Measurements from ENCODE around the gene MLLT3. TPM values are rescaled to one million over a fixed set of nuclear protein-coding genes. Genes with fewer than 3 reads are reported as not detected.

The MLLT3 gene
- total and polyA plus RNA-seq, 2 of the 13 experiments (the other 11 are each of a cell fraction or from before 2014, with no cell fraction given) = 12.3 to 12.6 TPM

DNA sequence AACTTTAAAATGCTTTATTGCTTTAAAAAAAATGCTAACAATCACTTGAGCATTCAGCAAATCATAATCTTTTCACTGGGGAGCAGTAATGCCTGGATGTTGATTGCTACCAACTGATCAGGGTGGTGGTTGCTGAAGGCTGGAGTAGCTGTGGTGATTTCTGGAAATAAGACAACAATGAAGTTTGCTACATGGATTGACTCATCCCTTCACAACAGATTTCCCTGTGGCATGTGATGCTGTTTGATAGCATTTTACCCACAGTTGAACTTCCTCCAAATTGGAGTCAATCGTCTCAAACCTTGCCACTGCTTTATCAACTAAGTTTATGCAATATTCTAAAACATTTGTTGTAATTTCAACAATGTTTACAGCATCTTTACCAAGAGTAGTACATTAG is 83.3 kb downstream of the MLLT3 start:
- H3K4me1 ChIP-seq (ENCODE audit: insufficient read depth, low read length) = no peaks in the 10 kb centered on the region
- peaks cover 23% of the 10 kb centered on the region for H3K9me3 ChIP-seq (ENCODE audit: low read length)
- H3K27me3 ChIP-seq (ENCODE audit: control insufficient read depth in 1 of 2, insufficient read depth in 2 of 2, low read length in 2 of 2) = no peaks in the 10 kb centered on the region
- ChIA-PET CTCF (ENCODE audit: low intra/inter-chr PET ratio, low total read pairs) (no interaction called here), POLR2A (no interaction called here)
- in situ Hi-C loops (cut with HindIII; ENCODE audit: extremely low pct_ligation_motif_present, low pct_unique_long_range_greater_than_20kb) = loop anchor here (10.0 kb wide), 1 partner anchor 84 kb away; no protein-coding TSS in a partner anchor
- DNase-seq (ENCODE audit: low spot score) = no peak
- no peak overlapping the region for H3K4me3 ChIP-seq (replicated peaks in 1 of 3; ENCODE audit: insufficient read depth in 1 of 3, low read depth in 2 of 3, low read length in 3 of 3)
- no TSS peak for BruUV-seq (replicated peaks)
- ATAC-seq = no peak
- intact Hi-C loops (cut with micrococcal nuclease; ENCODE audit: unreplicated experiment) = no loop called here
- no peaks in the 10 kb centered on the region for H4K20me1 ChIP-seq (ENCODE audit: insufficient read depth, low read length)
- no peak for FAIRE-seq
- no peak overlapping the region for H3K4me2 ChIP-seq (ENCODE audit: low read depth, low read length)
- H3K27ac ChIP-seq (ENCODE audit: extremely low read length, insufficient read depth, low read length) = no peak overlapping the region
- 35% methylated on average over 1 of the region's 1 CpG for WGBS (ENCODE audit: low lambda C conversion rate)
- peaks cover 3% of the 10 kb centered on the region for H3K79me2 ChIP-seq (ENCODE audit: insufficient read depth, low read length)
- H3K36me3 ChIP-seq (replicated peaks in 1 of 2; ENCODE audit: control insufficient read depth in 1 of 2, insufficient read depth in 2 of 2, low read length in 2 of 2) = no peaks in the 10 kb centered on the region
- H3K9ac ChIP-seq (ENCODE audit: insufficient read depth, low read depth, low read length) = no peak overlapping the region
- H2AFZ ChIP-seq (ENCODE audit: low read length) = no peak overlapping the region
- TF ChIP-seq, protein P1, sequence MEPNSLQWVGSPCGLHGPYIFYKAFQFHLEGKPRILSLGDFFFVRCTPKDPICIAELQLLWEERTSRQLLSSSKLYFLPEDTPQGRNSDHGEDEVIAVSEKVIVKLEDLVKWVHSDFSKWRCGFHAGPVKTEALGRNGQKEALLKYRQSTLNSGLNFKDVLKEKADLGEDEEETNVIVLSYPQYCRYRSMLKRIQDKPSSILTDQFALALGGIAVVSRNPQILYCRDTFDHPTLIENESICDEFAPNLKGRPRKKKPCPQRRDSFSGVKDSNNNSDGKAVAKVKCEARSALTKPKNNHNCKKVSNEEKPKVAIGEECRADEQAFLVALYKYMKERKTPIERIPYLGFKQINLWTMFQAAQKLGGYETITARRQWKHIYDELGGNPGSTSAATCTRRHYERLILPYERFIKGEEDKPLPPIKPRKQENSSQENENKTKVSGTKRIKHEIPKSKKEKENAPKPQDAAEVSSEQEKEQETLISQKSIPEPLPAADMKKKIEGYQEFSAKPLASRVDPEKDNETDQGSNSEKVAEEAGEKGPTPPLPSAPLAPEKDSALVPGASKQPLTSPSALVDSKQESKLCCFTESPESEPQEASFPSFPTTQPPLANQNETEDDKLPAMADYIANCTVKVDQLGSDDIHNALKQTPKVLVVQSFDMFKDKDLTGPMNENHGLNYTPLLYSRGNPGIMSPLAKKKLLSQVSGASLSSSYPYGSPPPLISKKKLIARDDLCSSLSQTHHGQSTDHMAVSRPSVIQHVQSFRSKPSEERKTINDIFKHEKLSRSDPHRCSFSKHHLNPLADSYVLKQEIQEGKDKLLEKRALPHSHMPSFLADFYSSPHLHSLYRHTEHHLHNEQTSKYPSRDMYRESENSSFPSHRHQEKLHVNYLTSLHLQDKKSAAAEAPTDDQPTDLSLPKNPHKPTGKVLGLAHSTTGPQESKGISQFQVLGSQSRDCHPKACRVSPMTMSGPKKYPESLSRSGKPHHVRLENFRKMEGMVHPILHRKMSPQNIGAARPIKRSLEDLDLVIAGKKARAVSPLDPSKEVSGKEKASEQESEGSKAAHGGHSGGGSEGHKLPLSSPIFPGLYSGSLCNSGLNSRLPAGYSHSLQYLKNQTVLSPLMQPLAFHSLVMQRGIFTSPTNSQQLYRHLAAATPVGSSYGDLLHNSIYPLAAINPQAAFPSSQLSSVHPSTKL (CRISPR knock-in tag; IDR thresholded peaks at IDR 0.05) = no peak
- no peak for TF ChIP-seq ZNF674 (CRISPR knock-in tag; IDR thresholded peaks at IDR 0.05; ENCODE audit: low read depth)
- no peak for TF ChIP-seq ZNF652 (CRISPR knock-in tag; IDR thresholded peaks at IDR 0.05; ENCODE audit: borderline replicate concordance, low read depth)
- TF ChIP-seq POLR2AphosphoS2 (IDR thresholded peaks at IDR 0.05; ENCODE audit: low read depth, low read length) = no peak
- TF ChIP-seq NR2F6 (IDR thresholded peaks at IDR 0.05) = no peak
- TF ChIP-seq NR2F6 (CRISPR knock-in tag; IDR thresholded peaks at IDR 0.05) = no peak
- TF ChIP-seq, protein P2, sequence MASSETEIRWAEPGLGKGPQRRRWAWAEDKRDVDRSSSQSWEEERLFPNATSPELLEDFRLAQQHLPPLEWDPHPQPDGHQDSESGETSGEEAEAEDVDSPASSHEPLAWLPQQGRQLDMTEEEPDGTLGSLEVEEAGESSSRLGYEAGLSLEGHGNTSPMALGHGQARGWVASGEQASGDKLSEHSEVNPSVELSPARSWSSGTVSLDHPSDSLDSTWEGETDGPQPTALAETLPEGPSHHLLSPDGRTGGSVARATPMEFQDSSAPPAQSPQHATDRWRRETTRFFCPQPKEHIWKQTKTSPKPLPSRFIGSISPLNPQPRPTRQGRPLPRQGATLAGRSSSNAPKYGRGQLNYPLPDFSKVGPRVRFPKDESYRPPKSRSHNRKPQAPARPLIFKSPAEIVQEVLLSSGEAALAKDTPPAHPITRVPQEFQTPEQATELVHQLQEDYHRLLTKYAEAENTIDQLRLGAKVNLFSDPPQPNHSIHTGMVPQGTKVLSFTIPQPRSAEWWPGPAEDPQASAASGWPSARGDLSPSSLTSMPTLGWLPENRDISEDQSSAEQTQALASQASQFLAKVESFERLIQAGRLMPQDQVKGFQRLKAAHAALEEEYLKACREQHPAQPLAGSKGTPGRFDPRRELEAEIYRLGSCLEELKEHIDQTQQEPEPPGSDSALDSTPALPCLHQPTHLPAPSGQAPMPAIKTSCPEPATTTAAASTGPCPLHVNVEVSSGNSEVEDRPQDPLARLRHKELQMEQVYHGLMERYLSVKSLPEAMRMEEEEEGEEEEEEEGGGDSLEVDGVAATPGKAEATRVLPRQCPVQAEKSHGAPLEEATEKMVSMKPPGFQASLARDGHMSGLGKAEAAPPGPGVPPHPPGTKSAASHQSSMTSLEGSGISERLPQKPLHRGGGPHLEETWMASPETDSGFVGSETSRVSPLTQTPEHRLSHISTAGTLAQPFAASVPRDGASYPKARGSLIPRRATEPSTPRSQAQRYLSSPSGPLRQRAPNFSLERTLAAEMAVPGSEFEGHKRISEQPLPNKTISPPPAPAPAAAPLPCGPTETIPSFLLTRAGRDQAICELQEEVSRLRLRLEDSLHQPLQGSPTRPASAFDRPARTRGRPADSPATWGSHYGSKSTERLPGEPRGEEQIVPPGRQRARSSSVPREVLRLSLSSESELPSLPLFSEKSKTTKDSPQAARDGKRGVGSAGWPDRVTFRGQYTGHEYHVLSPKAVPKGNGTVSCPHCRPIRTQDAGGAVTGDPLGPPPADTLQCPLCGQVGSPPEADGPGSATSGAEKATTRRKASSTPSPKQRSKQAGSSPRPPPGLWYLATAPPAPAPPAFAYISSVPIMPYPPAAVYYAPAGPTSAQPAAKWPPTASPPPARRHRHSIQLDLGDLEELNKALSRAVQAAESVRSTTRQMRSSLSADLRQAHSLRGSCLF (CRISPR knock-in tag; IDR thresholded peaks at IDR 0.05; ENCODE audit: borderline replicate concordance) = no peak
- no peak for TF ChIP-seq RFX3 (CRISPR knock-in tag; IDR thresholded peaks at IDR 0.05)
- no peak for TF ChIP-seq ARNT2 (CRISPR knock-in tag; IDR thresholded peaks at IDR 0.05; ENCODE audit: low read depth)
- TF ChIP-seq, protein P3, sequence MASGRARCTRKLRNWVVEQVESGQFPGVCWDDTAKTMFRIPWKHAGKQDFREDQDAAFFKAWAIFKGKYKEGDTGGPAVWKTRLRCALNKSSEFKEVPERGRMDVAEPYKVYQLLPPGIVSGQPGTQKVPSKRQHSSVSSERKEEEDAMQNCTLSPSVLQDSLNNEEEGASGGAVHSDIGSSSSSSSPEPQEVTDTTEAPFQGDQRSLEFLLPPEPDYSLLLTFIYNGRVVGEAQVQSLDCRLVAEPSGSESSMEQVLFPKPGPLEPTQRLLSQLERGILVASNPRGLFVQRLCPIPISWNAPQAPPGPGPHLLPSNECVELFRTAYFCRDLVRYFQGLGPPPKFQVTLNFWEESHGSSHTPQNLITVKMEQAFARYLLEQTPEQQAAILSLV (CRISPR knock-in tag; IDR thresholded peaks at IDR 0.05; ENCODE audit: borderline replicate concordance) = no peak
- TF ChIP-seq ZNF282 (IDR thresholded peaks at IDR 0.05; ENCODE audit: partially characterized antibody) = no peak
- TF ChIP-seq BHLHE40 (IDR thresholded peaks at IDR 0.05; ENCODE audit: low read length) = no peak
- TF ChIP-seq, protein P4, sequence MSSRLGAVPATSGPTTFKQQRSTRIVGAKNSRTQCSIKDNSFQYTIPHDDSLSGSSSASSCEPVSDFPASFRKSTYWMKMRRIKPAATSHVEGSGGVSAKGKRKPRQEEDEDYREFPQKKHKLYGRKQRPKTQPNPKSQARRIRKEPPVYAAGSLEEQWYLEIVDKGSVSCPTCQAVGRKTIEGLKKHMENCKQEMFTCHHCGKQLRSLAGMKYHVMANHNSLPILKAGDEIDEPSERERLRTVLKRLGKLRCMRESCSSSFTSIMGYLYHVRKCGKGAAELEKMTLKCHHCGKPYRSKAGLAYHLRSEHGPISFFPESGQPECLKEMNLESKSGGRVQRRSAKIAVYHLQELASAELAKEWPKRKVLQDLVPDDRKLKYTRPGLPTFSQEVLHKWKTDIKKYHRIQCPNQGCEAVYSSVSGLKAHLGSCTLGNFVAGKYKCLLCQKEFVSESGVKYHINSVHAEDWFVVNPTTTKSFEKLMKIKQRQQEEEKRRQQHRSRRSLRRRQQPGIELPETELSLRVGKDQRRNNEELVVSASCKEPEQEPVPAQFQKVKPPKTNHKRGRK (CRISPR knock-in tag; IDR thresholded peaks at IDR 0.05) = no peak
- TF ChIP-seq, protein P5, sequence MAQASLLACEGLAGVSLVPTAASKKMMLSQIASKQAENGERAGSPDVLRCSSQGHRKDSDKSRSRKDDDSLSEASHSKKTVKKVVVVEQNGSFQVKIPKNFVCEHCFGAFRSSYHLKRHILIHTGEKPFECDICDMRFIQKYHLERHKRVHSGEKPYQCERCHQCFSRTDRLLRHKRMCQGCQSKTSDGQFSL (CRISPR knock-in tag; IDR thresholded peaks at IDR 0.05) = no peak

Data from HepG2 (cell line).